NCI-H2196 treated with DMSO at 0.1 percent for 48 hours (cell line): ENCODE data around the gene ALK.

ENCODE experiments used
- DNase-seq: peaks from one replicate; lab custom pipeline; 2025; ENCODE audit not compliant: unreplicated experiment; lab: John Stamatoyannopoulos, UW

ALK gene

DNA sequence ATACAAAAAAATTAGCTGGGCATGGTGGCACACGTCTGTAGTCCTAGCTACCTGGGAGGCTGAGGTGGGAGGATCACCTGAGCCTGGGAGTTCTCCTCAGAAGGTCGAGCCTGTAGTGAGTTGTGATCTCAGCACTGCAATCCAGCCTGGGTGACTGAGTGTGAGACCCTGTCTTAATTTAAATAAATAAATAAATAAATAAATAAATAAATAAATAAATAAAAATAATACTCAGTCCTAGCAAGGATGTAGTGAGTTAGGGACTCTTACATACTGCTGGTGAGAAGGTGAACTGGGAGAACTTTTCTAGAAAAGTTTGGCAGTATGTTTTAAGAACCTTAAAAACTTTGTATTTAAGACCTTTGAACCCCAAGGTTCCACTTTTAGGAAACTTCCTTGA lies 576.1 kb downstream of the ALK start:
- DNase-seq: no peak

DNA sequence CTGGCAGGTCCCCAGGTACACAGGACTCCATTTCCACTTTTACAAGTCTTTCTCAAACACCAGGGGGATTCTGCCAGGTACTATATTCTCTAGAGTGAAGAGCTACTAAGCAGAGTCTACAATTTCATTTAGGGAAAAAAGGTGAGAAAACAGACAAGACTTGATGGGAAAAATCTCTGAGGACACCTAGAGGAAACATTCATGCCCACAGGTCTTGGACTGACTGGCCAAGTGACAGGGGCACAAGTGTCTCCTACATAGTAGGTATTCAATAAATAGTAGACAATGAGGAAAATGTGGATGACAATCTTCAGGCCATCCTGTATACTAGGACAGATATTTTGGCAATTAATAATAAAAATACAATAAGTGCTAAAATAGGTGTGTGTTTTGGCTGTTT lies 577.6 kb downstream of the ALK start:
- no peak for DNase-seq

DNA sequence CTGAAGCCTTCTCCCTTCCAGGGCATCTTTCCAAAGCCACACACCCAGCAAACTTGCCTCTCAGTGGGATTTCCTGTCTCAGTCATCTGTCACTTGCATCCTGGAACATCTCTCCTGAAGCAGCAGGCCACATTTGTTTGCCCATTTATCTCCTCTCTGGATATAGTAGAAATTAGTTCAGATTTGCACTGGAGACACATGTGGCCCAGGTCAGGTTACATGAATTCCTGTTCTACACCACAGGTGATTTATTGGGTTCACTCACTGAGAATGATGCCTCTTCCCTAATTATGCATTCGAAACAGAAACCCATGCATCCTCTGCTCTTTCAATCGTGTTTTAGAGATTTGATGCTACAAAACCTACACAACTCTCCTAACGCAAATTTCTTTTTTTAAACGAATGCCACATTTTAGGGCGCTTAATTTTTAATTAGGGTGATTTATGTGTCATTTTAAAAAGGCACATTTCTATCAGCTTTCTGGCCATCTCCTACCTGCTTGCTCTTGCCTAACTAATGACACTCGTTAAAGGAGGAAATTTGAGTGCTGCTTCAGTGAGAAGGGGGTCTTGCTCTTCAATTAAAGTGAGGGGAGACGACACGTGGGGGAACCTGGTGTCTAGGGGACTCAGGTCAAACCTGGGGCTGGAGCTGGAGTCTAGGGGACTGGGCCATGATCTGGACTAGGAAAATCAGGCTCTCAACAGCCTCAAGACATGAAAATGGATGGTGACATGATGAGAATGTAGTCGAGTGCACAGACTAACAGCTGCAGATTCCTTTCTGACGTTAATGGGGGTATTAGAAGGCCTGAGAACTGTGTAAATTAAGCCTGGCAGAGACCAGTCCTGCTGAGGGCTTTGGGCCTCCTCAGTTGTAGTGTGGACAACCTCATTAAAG lies 584.8 kb downstream of the ALK start:
- no peak for DNase-seq

DNA sequence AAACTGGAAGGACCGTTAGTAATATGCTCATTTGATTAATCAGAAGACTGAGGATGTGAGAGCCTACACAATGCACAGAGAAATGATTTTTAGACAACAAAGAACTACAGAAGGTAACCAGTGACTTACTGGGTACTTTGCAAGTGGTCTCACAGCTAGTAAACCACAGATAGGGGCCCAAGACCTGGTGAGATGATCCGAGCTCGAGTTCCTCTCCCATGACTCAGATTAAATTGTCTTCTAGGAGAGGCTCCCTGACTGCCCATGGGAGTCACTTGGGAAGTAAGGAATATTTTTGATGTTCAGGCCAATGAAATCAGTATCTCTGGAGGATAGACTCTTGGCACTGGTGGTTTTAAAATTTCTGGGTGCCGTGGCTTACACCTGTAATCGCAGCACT lies 586.0 kb downstream of the ALK start:
- DNase-seq: no peak

DNA sequence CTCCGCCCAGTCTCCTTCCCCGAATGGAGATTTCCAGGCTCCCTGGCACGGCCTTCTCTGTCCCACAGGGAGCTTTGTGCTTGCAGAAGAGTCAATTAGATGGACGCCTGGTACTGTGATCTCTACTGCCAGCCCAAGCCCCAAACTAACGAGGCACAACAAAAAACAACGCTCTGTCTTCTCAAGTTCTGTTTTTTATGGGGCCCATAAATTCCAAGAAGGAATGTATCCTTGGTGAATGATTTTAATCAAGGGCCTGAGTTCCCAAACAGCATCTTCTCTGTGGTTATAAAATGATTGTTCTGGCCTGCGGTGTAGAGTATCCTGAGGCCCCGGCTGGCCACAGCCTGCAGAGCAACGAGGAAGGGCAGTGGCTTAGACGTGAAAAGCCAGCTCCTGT lies 586.7 kb downstream of the ALK start:
- DNase-seq: no peak

DNA sequence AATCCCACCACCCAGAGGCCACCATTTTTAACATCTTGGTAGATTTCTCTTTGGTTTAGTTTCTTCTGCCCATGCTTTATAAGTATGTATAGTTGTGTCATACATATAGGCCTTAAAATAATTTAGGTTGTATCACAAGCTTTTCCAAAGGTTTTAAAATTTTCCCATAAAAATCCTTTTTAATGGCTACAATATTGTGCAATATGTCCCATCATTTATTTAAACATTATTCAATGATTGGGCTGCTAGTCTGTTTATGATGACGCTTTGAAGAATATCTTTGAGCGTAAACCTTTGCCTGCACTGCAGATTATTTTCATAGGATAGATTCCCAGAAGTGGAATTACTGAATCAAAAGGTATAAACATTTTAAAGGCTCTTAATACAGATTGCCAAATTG lies 588.8 kb downstream of the ALK start:
- DNase-seq: no peak

DNA sequence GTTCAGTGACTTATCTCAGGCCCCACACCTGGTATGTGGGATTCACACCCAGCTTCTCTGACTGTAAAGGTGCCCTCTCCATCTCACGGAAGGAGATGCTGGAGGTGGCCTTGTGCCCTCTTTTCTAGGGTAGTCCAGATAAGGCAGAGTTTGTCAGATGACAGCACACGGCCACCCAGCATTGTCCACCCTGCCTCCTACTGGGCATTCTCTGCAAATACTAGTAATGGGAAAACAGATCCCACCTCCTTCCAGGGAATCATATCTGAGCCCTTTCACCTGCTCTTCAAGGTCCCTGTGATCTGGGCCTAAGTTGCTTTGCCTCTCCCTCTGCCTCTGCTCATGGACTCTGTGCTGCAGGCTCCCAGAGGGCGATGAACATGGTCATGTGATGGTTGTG lies 591.5 kb downstream of the ALK start:
- DNase-seq: no peak

DNA sequence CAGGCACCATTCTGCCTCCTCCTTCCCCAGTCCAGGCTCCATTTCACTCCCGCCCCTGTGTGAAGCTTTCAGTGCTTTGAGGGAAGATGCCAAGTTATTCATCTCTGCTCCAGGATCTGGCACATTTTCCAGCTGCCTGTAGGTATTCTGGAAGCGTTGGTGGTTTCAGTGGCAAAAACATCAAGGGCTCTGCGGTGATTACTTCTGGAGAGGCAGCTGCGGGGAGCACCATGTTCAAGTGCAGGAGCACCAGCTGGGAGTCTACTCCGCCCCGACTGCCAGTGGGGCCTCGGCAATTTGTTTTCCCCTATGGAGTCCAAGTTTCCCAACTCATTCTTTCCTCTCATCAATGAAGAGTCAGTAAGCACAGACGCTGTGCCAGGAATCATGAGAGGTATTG lies 594.5 kb downstream of the ALK start:
- DNase-seq: no peak

DNA sequence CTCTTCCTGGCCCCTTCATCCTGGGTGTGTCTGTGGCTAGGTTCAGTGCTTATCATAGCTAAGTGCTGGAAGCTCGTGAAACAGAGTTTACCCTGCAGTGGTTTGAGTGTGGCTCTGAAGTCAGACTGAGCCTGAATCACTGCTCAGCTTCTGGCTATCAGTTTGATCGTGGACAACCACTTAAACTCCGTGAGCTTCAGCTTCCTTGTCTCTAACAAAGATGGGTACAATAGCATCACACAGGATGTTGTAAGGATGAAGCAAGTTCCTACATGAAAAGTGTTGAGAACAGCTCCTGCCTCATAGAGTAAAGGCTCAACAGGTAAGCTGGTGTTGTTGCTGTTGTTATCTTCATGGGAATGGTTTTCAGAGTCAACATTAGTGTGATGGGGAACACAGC lies 595.8 kb downstream of the ALK start:
- no peak for DNase-seq

DNA sequence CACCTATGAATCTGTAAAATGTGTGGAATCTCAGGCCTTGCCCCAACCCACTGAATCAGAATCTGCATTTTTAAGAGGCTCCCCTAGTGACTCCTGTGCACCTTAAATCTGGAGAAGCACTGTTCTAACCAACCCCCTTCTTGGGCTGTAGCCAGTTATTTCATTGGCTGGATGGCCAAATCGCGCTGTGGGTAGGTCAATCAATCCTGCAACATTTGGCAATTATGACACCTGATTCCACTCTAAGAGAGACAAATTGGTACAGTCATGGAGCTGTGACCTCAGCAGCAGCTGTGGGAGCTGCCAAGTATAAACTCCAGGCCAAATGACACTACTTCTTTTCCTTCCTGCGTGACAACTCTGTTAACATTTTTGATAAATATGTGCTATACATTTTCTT lies 597.4 kb downstream of the ALK start:
- no peak for DNase-seq

DNA sequence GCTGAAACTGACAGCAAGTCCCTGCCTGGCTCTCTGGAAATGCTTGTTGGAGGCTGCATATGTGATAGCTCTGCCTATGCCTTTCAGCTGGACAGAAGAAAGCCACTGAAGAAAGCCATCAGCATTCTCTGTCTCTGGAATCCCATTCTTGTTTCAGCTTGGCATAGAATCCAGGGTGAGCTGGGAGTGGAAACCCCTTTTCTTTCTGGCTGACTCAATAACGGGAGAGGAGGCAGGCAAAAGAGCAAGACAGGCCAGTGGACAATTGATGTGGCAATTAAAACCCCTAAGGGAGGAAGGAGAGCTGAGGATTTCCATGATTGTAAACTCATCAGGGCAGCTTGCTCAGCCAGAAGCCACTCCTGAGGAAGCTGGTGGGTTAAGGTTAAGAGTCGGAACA lies 598.1 kb downstream of the ALK start:
- DNase-seq: no peak

DNA sequence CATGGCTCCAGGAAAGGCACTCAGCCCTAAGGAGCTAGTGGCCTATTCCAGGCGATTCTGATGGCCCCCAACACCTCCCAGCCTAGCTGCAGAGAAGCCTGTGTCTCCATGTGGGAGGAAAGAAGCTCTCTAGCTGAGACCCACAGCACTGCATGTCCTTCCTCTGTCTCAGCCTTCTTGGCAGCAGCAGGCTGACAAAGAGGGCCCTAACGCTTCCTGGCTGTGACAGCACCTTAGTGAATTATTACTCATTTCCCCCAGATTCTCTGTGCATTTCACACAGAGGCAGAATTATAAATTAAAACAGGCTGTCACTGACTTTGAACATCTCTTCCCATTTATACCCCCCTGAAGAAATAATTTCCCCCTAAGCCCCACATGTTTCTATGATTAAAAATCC lies 599.4 kb downstream of the ALK start:
- no peak for DNase-seq

DNA sequence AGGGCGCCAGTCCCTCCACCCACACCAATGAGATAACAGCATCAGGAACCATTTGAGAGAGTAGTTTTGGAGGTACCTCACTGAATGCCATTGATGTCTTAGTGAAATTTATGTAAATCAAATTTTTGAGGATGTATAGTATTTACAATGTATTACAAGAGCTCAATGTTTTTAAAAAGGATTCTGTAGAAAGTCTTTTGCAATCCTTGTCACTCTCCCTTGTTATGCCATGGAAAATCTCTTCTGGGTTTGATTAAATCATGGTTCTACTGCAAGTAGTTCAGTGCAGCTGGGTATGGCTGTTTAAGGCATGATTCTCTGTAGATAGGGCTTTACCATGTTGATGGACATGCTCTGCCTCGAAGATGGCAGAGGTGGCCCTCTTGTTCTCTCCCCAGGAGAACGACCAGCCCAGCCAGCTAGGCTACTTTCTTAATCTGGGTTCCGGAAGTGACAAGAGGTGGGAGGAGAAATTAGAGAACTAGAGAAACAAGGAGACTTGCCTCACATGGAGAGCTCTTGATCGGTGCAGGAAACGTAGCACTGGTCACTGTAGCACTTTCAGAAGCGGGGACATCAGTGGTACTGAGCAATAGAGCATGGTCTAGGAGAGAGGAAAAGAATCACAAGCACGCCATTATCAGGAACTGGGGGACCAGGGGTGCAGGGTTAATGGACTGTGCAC lies 603.4 kb downstream of the ALK start:
- no peak for DNase-seq

DNA sequence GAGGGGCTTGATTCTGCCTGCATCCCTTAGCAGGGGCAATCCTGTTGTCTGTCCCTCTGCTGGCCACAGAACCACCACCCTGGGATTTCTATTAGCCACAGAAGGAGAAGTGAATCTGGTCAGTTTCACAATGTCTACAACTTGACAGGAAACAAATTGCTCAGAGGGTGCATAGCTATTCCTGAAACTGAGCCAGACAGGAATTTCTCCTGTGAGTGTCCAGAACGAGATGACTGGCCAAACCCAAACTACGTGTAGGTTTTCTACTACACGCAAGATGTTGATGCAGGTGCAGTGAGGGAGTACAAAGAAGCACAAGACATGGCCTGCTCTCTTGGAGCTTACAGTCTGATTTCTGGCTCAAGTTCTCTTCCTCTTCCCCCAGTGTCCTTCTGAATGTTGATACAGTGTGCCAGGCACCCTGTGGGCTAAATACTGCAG lies 604.3 kb downstream of the ALK start:
- DNase-seq: no peak

DNA sequence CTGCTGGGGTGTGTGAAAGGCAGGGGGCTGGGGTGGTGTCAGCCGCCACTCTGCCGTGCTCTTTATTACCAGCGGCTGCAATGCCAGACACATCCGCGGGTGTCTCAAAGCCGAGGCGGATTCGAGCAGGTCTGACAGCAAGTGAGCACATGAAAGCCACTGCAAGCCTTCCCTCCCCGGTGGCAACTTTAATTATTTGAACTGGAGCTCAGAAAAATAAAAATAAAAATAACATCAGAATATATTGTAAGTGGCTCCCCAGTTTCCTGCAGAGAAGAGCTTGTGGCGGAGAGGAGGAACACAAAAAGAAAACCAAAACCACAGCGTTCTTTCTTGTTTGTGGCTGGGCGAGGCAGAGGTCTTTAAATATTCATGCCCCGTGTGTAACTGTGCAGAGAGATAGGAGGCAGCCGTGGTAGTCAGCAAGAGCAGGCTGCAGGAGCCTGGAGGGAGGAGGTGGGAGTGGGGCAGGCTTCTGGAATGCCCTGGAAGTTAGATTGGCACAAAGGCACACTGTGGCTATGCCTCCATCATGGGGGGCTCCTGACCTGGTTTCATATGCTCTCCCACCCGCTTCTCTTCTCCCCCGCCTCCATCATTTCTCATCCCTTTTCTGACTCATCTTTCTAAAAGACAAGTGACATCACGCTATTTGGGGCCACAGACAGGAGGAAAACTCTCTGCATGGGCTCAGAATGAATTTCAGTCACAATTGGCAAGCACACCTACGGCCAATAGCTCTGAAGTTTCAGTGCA lies 606.4 kb downstream of the ALK start:
- no peak for DNase-seq

DNA sequence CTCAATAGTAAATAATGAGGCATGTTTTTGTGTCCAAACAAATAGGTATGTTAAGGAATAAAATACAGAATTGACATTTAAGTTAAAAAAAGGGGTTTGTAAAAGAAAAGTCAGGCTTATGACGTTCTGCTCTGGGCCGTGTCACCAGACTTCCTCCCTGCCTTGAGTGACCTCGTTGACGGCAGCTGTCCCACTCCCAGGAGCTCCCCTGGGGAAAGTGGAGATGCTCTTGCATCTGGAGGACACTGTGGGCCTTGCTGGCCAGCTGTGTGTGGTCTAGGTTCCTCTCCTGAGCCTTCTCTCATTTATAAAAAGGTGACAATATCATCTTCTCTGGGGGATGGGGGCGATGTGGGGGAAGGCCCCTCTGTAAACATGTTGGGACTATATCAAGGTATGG lies 609.9 kb downstream of the ALK start:
- DNase-seq: no peak

DNA sequence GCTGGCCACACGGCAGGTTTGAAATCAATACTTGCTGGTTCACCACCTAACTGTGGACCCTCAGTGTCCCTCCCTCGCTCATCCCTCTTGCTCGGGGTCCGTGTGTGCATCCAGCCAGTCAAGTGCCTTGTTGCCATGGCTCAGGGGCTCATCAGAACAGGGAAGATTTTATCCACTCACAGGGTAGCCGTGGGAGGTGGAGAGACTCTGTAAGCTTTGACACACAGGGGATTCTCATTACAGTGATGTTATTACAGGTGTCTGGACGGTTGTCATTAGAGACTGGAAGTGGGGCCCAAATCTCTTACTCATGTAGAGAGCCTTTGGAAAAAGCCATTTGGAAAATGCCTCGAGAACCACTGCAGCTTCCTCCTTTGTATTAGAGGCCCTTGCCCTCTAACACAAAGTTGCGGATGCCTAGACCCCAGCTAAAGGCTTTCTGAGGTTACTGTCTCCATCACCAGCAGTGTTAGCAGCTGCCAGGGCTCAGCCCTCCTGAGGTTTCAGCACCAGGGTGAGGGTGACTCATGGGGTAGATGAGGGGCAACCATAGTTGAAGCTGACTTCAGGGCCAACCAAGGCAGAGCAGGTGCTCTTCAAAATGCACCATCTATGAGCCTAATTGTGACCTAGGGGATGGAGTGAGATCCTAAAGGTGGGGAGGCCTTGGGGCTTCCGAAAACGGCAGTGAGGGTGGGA lies 610.6 kb downstream of the ALK start:
- DNase-seq: no peak

DNA sequence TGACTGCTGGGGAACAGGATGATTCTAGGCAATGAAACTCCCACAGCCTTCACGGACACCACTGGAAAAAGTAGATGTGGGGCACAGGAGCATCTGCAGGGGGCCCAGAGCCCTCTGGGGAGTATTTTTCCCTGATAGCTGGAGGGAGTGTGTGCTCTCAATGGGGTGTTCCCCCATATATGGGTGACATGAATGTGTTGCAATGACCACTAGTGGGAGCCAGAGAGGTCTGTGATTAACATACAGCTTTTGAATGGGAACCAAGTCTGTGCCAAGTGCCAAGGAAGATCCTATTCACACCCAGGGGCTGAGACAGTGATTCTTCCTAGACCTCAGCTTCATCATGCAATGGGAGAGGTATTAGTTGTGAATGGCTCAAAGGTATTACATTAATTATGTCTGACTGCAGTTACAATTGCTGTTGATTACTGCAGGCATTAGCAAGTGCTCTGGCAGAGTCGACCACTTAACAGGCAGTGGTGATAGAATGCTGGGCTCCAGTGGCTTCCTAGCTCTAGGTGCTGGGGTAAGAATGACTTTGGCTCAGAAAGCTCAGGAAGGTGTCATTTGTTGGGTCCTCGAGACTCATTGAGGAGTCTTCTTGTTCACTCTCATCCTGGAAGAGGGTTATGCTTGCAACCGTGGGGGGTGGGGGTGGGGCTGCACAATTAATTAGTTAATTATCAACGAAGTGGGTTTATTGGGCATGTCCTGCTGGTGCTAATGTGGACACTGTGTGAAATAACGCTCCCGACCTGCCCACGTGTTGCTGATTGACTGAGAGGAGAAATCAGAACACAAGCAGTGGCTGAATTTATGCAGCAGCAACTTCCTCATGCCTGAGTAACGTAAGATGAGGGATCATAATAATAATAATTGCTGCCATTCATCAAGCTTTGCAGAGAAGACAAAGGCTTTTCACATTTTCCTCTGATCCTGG lies 612.0 kb downstream of the ALK start:
- peak; percentile 26 for DNase-seq

DNA sequence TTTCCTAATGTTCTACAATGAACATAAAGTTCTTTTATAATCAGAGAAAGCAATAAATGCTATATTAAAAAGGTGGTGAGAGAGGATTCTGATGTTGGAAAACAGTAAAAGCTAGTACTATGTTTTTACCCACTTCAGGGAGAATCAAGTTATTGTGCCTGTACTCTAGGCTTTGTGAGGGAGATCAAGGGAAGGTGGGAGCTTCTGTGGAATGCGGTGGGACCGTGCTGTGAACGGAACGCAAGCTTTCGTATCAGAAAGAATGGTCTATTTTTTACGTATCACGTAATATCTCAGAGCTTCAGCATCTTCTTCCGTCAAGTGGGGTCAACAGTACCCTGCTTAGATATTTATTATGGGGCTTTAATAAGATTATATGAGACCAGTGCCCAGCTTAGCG lies 613.0 kb downstream of the ALK start:
- DNase-seq: no peak

DNA sequence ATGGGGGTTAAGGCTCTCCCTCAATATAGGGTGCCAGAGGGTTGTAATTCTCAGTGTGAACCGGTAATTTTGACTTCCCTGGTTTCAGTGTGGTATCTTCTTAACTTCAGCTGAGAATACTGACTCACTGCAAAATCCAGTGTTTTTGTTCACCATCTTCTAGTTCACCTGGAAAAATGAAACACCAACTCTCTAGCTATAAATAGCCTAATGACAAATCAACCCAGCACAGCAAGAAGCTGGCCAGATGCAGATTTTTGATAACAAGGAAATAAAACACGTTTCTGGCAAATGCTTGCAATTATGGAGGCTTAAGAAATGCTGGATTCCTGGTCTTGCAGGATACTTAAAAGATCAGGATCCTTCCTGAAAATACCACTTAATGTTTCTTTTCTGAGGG lies 613.9 kb downstream of the ALK start:
- DNase-seq: no peak
